IMR-90 (cell line): Measurements from ENCODE around the gene HSD17B8. TPM values are rescaled to one million over a fixed set of nuclear protein-coding genes. Genes with fewer than 3 reads are reported as not detected.

ENCODE experiments used
- ATAC-seq: fragments of 200-7000 bp; cut with Tn5 transposase; 2 replicates; pipeline ENCODE4 v1.9.1; 2020; ENCODE audit warnings: low read depth, mild to moderate bottlenecking, moderate library complexity
- BruUV-seq: library from RNA; stranded (reverse); fragments of 400-500 nt; replicated peaks from 2 replicates; lab custom pipeline; 2021; lab: Mats Ljungman, UMichigan
- CTCF ChIA-PET: fragments of 300-600 bp; formaldehyde crosslinking; extraction: SDS; loops from one replicate; lab custom pipeline; 2021; ENCODE audit warnings: antibody characterized with exemption; lab: Yijun Ruan, JAX
- POLR2A ChIA-PET: fragments of 300-600 bp; sonication (Branson Sonifier 250); formaldehyde crosslinking; loops from one replicate; lab custom pipeline; 2022; ENCODE audit warnings: antibody characterized with exemption; ENCODE audit not compliant: unreplicated experiment; lab: Charles Lee
- DNase-seq: peaks from one replicate; pipeline ENCODE4 v3.0.0; 2013
- H2AFZ ChIP-seq: replicated peaks from 2 replicates; pipeline ENCODE3; 2013; ENCODE audit warnings: low read length, mild to moderate bottlenecking; ENCODE audit not compliant: poor library complexity
- H2AK5ac ChIP-seq: 2 replicates; pipeline ENCODE4 v1.6.1; 2013; ENCODE audit warnings: low read depth, low read length, inconsistent platforms
- H2AK9ac ChIP-seq: replicated peaks from 2 replicates; pipeline ENCODE3; 2013; ENCODE audit warnings: mild to moderate bottlenecking, low read depth, low read length, moderate library complexity; ENCODE audit not compliant: poor library complexity
- H2BK120ac ChIP-seq: 2 replicates; pipeline ENCODE4 v1.6.1; 2013; ENCODE audit warnings: low read depth, low read length, inconsistent platforms
- H2BK15ac ChIP-seq: 3 replicates; pipeline ENCODE4 v1.6.1; 2013; ENCODE audit warnings: low read depth, low read length, inconsistent platforms
- H2BK20ac ChIP-seq: 2 replicates; pipeline ENCODE4 v1.6.1; 2013; ENCODE audit warnings: low read depth, mild to moderate bottlenecking, inconsistent platforms, low read length, moderate library complexity
- H2BK5ac ChIP-seq: 2 replicates; pipeline ENCODE4 v1.6.1; 2013; ENCODE audit warnings: mild to moderate bottlenecking, low read depth, low read length, inconsistent platforms; ENCODE audit not compliant: poor library complexity, severe bottlenecking
- H3K14ac ChIP-seq: replicated peaks from 2 replicates; pipeline ENCODE4 v1.6.1; 2013; ENCODE audit warnings: low read depth, low read length, inconsistent platforms
- H3K18ac ChIP-seq: 2 replicates; pipeline ENCODE4 v1.6.1; 2013; ENCODE audit warnings: low read depth, low read length, control low read depth
- H3K23ac ChIP-seq: 2 replicates; pipeline ENCODE4 v1.6.1; 2013; ENCODE audit warnings: low read depth, low read length, inconsistent platforms
- H3K27ac ChIP-seq: 2 replicates; pipeline ENCODE4 v1.5.1; 2013; ENCODE audit warnings: mild to moderate bottlenecking, control low read depth, low read length; ENCODE audit not compliant: insufficient read depth
- H3K27me3 ChIP-seq: 2 replicates; pipeline ENCODE4 v1.6.1; 2013; ENCODE audit warnings: low read length; ENCODE audit not compliant: control insufficient read depth, insufficient read depth
- H3K36me3 ChIP-seq: 2 replicates; pipeline ENCODE4 v1.6.1; 2013; ENCODE audit warnings: low read length, mixed read lengths; ENCODE audit not compliant: control insufficient read depth, insufficient read depth
- H3K4ac ChIP-seq: 2 replicates; pipeline ENCODE4 v1.6.1; 2013; ENCODE audit warnings: low read depth, low read length, inconsistent platforms
- H3K4me1 ChIP-seq: 2 replicates; pipeline ENCODE4 v1.6.1; 2013; ENCODE audit warnings: low read length, mixed read lengths; ENCODE audit not compliant: control insufficient read depth, insufficient read depth
- H3K4me2 ChIP-seq: 2 replicates; pipeline ENCODE4 v1.6.1; 2013; ENCODE audit warnings: low read depth, mild to moderate bottlenecking, control low read depth, low read length, moderate library complexity
- H3K4me3 ChIP-seq: 2 replicates; pipeline ENCODE4 v1.5.1; 2013; ENCODE audit warnings: low read depth, mild to moderate bottlenecking, control low read depth, low read length, moderate library complexity; ENCODE audit not compliant: insufficient read depth
- H3K56ac ChIP-seq: 2 replicates; pipeline ENCODE4 v1.6.1; 2013; ENCODE audit warnings: low read length, inconsistent platforms; ENCODE audit not compliant: insufficient read depth; ENCODE audit errors: extremely low read depth
- H3K79me1 ChIP-seq, 2 experiments: 2 replicates each; pipeline ENCODE4 v1.6.1; 2013; ENCODE audit warnings: low read length in 2 of 2, inconsistent platforms in 1 of 2, low read depth in 1 of 2
- H3K9ac ChIP-seq: 2 replicates; pipeline ENCODE4 v1.6.1; 2013; ENCODE audit warnings: low read depth, low read length, control low read depth
- H3K9me1 ChIP-seq: 2 replicates; pipeline ENCODE4 v1.6.1; 2013; ENCODE audit warnings: low read length, inconsistent platforms; ENCODE audit not compliant: insufficient read depth
- H3K9me3 ChIP-seq: 2 replicates; pipeline ENCODE4 v1.6.1; 2013; ENCODE audit warnings: low read length; ENCODE audit not compliant: control insufficient read depth, insufficient read depth
- H4K20me1 ChIP-seq: 2 replicates; pipeline ENCODE4 v1.6.1; 2013; ENCODE audit warnings: low read length, inconsistent platforms; ENCODE audit not compliant: insufficient read depth
- H4K5ac ChIP-seq: 2 replicates; pipeline ENCODE4 v1.6.1; 2013; ENCODE audit warnings: mild to moderate bottlenecking, low read depth, low read length, control low read depth
- H4K8ac ChIP-seq, 2 experiments: 2 replicates each; pipeline ENCODE4 v1.6.1; 2013; ENCODE audit warnings: low read depth in 2 of 2, low read length in 2 of 2, control low read depth in 1 of 2, inconsistent platforms in 1 of 2
- H4K91ac ChIP-seq: 2 replicates; pipeline ENCODE4 v1.6.1; 2013; ENCODE audit warnings: low read depth, low read length, inconsistent platforms; ENCODE audit not compliant: insufficient read depth
- BHLHE40 ChIP-seq: fragments of 150-350 bp; IDR thresholded peaks from 2 replicates; pipeline ENCODE4 v1.6.1; 2016; ENCODE audit warnings: mild to moderate bottlenecking, low read depth, low read length
- CEBPB ChIP-seq: IDR thresholded peaks from 2 replicates; pipeline ENCODE4 v1.6.1; 2012; ENCODE audit warnings: low read depth, low read length, improper control_type of control experiment
- CHD1 ChIP-seq: IDR thresholded peaks from 2 replicates; pipeline ENCODE4 v1.6.1; 2012; ENCODE audit warnings: low read depth, low read length, improper control_type of control experiment
- CTCF ChIP-seq: conservative IDR thresholded peaks from 2 replicates; pipeline ENCODE4 v1.5.1; 2012; ENCODE audit warnings: mild to moderate bottlenecking, low read depth, low read length, improper control_type of control experiment
- FOS ChIP-seq: fragments of 150-350 bp; IDR thresholded peaks from 2 replicates; pipeline ENCODE4 v1.6.1; 2016; ENCODE audit warnings: low read depth, low read length
- MAFK ChIP-seq: IDR thresholded peaks from 2 replicates; pipeline ENCODE4 v1.6.1; 2012; ENCODE audit warnings: low read depth, low read length, improper control_type of control experiment
- MAZ ChIP-seq: IDR thresholded peaks from 2 replicates; pipeline ENCODE4 v1.6.1; 2012; ENCODE audit warnings: low read depth, mild to moderate bottlenecking, low read length, improper control_type of control experiment, moderate library complexity, borderline replicate concordance
- RAD21 ChIP-seq: IDR thresholded peaks from 2 replicates; pipeline ENCODE4 v1.6.1; 2012; ENCODE audit warnings: low read length, improper control_type of control experiment
- RCOR1 ChIP-seq: IDR thresholded peaks from 2 replicates; pipeline ENCODE4 v1.6.1; 2012; ENCODE audit warnings: mild to moderate bottlenecking, low read length, improper control_type of control experiment; ENCODE audit not compliant: insufficient replicate concordance
- WGBS, 2 experiments: methylation state at CpG; one replicate each; pipeline versions ENCODE4 v1.1.5 to v1.1.7; 2013; ENCODE audit warnings: missing lambda C conversion rate in 2 of 2; ENCODE audit not compliant: insufficient read length in 1 of 2; ENCODE audit errors: extremely low coverage in 2 of 2; 5-methylcytosine and 5-hydroxymethylcytosine counted together
- dilution Hi-C: fragments of 300-500 bp; cut with HindIII; formaldehyde crosslinking; loops from one replicate; pipeline ENCODE4 v1.14.3; 2018; ENCODE audit warnings: low sequenced_read_pairs; ENCODE audit not compliant: unreplicated experiment
- in situ Hi-C: fragments of 300-500 bp; cut with MboI; formaldehyde crosslinking; loops from 3 replicates; pipeline ENCODE4 v1.14.3; 2019; ENCODE audit warnings: low sequenced_read_pairs, inconsistent platforms, mixed read lengths
- intact Hi-C: fragments of 100-400 bp; cut with micrococcal nuclease; formaldehyde crosslinking; loops from 2 replicates; pipeline ENCODE4 v1.10.0; 2022
- polyA plus RNA-seq, 3 experiments: library from polyadenylated mRNA; depleted of rRNA; stranded (reverse); fragments of >200 nt; gene quantifications; 2 replicates each; pipeline ENCODE4 v1.2.3, GENCODE V29; 2012; ENCODE audit warnings: low replicate concordance in 1 of 3
- total RNA-seq: library from RNA; depleted of rRNA; stranded (reverse); fragments of >200 nt; gene quantifications from 2 replicates; pipeline ENCODE4 v1.2.3, GENCODE V29; 2012

The HSD17B8 gene
- total and polyA plus RNA-seq, 2 of the 4 experiments (the other 2 are of a cell fraction): 1.6 to 4.3 TPM

- Histone ChIP-seq H4K8ac (peak overlapping the region in 1 of 2 experiments; percentile 37; a peak in 1 of 4 replicates), H3K4me3 (no peak overlapping the region), H3K9me1 (peaks cover 11% of the 10 kb centered on the region), H2AK9ac (no peak overlapping the region), H4K91ac (peak overlapping the region; percentile 50; the same call in 1 of the 2 replicates), H3K14ac (no peak overlapping the region; the same call in 1 of the 2 replicates), H2BK120ac (peak overlapping the region; percentile 29), H3K56ac (0 out of 2 replicates have a peak overlapping the region, but pooled peaks have one; percentile 16), H4K5ac (no peak overlapping the region), H2BK15ac (no peak overlapping the region), H2BK20ac (peak overlapping the region; percentile 37; the same call in 1 of the 2 replicates), H3K23ac (peak overlapping the region; percentile 46; the same call in 1 of the 2 replicates), H3K36me3 (peaks cover 10% of the 10 kb centered on the region; the same call in 1 of the 2 replicates), H3K4me2 (peak overlapping the region; percentile 40), H4K20me1 (peaks cover 3% of the 10 kb centered on the region; the same call in 1 of the 2 replicates), H3K18ac (no peak overlapping the region), H3K79me1 (peaks cover 3 to 35% of the 10 kb centered on the region in 2 experiments; a peak in 3 of 4 replicates), H2AFZ (no peak overlapping the region), H3K4ac (peak overlapping the region; percentile 51), H3K9me3 (no peaks in the 10 kb centered on the region), H3K27me3 (no peaks in the 10 kb centered on the region), H3K4me1 (peaks cover 12% of the 10 kb centered on the region), H3K9ac (0 out of 2 replicates have a peak overlapping the region, but pooled peaks have one; percentile 3), H2AK5ac (peak overlapping the region; percentile 61; the same call in 1 of the 2 replicates), H3K27ac (peak overlapping the region; percentile 68), H2BK5ac (peak overlapping the region; percentile 69)
- dilution Hi-C loops (no loop called here), in situ Hi-C loops (no loop called here), intact Hi-C loops (no loop called here)
- CTCF ChIA-PET: interaction anchor here (0.5 to 0.6 kb wide), 2 partner anchors 12 to 46 kb away, joined by 3 read pairs; no protein-coding TSS in a partner anchor
- BruUV-seq: no TSS peak
- no peak for DNase-seq
- 93% methylated on average over 7 of the region's 13 CpGs; no CpG with 5 or more reads in 1 of the 2 experiments for WGBS, 2 experiments
- no peak for TF ChIP-seq MAZ
- TF ChIP-seq CEBPB: no peak
- TF ChIP-seq BHLHE40: no peak
- TF ChIP-seq MAFK: no peak
- no peak for TF ChIP-seq FOS
- TF ChIP-seq CTCF: no peak
- TF ChIP-seq RAD21: no peak
- TF ChIP-seq RCOR1: no peak
- TF ChIP-seq CHD1: no peak
- no peak for ATAC-seq
- POLR2A ChIA-PET: interaction anchor here (1.0 kb wide), 2 partner anchors 19 to 21 kb away, joined by 4 to 7 read pairs; partner anchors contain the start of genes RPS18 and VPS52
Measured at GRCh38 chr6:33250731-33251130, 46.3 kb downstream of the HSD17B8 start.
